ENCODE data around the gene LACTBL1.
"Not testable (repeated sequence)": the region's sequence is repeated elsewhere in the genome, so short reads cannot be mapped to it uniquely, and the experiment has no call there.

LACTBL1 gene

DNA sequence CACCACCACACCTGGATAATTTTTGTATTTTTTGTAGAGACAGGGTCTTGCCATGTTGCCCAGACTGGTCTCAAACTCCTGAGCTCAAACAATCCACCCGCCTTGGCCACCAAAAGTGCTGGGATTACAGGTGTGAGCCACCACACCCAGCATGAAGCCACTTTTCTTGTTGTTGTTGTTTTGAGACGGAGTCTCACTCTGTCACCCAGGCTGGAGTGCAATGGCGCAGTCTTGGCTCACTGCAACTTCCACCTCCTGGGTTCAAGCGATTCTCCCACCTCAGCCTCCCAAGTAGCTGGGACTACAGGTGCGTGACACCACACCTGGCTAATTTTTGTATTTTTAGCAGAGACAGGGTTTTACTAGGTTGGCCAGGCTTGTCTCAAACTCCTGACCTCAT lies 27.5 kb downstream of the LACTBL1 start:
- FAIRE-seq; DNase-seq (ENCODE audit: low spot score): not testable (repeated sequence)

DNA sequence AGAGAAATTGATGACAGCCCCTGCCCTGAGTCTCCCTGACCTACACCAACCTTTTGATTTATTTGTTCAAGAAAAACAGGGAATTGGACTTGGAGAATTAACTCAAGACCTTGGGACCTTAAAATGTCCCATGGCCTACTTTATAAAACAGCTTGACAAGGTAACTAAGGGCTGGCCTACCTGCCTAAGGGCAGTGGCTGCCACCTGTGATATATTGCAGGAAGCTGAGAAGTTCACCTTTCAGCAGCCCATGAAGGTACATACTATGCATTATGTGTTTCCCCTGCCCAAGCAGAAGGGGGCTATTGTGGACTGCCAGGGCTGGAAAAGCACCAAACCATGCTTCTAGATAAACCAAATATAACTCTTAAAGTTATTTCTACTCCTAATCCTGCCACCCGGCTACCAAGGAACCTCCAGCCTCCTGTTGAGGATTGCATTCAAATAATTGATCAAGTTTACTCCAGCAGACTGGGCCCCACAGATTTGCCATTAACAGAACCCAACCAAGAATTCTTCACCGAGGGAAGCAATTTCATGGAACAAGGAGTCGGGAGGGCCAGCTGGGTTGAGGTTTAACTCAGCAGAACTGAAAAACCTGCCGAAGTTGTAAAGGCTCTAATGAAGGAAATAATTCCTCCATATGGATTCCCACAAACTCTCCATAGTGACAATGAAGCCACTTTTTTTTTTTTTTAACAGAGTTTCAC lies 28.2 kb downstream of the LACTBL1 start:
- FAIRE-seq (no peak), DNase-seq (ENCODE audit: low spot score) (no peak)

DNA sequence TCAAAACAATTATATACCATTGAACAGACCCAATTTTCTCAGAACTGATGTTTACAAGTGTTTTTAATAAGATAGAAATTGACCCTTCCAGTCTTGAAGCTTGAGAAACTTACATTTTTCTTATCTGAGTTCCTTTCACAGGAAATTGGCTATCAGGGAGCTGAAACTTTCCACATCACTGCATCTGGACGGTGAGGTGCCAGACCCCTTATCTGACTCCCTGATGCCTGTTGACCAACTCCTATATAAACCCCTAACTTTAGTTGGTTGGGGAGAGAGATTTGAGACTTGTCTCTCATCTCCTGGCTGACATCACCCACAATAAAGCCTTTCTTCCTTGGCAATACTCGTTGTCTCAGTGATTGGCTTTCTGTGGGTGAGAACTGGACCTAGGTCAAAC lies 31.4 kb downstream of the LACTBL1 start:
- FAIRE-seq (no peak), DNase-seq (ENCODE audit: low spot score) (no peak)

DNA sequence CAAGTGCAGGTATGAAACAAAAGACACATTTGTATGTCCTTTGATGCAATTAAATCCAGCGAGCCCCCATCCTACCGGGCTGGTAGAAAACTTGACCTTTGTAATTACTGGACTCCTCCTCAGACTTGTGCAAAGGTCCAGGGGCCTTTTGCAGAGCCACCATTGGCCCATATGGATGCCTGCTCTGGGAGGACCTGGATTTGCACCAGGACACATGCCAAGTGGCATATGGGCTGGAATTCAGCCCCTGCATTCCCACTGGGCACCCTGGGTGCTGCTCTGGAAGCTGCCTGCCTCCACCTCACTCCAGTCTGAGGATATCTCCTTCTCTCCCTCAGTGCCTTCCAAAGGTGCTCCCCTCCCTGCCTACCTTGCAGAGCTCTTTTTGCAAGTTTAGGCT lies 36.0 kb downstream of the LACTBL1 start:
- FAIRE-seq: no peak
- DNase-seq (ENCODE audit: low spot score): no peak

DNA sequence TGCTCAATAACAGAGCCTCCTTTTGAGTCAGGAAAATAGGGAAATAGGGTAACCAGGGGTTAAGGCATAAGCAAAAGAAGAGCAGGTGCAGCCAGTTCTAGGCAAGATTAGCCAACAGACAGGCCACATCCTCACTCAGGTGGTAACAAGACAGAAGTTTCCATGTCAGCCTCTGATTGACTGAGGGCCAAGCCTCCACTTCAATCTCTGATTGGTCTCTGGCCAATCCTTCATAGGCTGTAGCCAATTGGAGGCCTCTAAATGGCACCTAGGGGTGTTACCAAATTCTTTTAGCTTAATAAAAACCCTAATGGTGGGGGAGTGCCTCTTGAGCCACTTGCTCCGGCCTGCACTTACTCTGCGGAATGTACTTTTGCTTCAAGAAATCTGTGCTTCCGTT lies 37.2 kb downstream of the LACTBL1 start:
- DNase-seq (ENCODE audit: low spot score) (no peak), FAIRE-seq (no peak)

DNA sequence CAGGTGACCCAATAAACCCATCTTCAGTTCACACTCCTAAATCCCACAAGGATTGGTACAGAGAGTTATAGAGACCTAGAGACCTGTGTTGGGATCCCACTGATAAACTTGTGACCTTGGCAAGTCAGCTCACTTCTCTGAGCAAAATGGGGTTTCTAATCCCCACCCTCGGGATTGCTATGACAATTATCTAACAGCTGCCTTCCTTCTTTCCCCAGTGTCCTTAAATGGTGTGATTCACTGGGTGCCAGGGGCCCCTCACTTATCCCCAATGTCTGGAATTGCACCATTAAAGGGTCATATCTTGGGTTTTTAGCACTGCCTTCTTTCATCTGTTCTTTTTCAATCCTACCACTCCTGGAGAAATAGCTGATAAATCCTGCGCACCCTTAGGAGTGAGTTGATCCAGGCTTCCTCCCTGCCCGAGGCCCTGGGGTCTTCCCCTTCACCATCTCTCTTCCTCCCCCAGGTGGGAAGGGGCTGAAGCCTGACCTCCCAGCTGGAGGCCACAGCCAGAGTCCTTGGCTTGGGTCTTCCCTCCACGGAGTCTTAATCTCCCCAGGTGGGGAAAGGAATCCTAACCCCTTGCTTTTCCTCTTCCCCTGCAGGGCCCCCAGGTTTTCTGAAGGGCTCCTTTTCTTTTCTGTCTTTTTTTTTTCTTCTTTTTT lies 39.7 kb downstream of the LACTBL1 start:
- no peak for FAIRE-seq
- no peak for DNase-seq (ENCODE audit: low spot score)

DNA sequence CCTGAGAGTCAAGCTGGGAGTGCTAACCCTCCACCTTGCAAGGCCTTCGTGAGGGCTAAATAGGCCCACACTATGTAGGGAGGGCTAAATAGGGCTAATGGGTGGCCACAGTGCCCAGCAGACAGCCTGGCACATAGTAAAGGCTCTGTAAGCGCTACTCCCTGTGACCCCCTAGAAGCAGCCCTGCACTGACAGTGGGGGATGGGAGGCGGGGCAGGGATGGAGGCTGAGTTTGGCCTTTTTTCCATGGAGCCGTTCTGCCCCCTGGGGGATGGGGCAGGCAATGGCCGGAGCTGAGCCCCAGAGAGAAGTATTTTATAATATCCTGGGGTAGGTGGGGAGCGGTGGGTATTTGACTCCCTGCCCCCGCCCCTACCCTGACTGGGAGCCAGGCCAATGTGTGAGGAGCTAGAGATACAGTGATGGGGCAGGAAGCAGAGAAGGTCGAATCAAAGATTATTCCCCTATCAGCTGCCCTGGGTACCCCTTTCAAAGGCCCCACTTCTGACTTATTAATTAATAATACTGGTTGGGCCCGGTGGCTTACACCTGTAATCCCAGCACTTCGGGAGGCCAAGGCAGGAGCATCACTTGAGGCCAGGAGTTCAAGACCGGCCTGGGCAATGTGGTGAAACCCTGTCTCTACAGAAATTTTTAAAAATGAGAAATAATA lies 42.3 kb downstream of the LACTBL1 start:
- DNase-seq (ENCODE audit: low spot score) (peak; percentile 49), FAIRE-seq (no peak)

DNA sequence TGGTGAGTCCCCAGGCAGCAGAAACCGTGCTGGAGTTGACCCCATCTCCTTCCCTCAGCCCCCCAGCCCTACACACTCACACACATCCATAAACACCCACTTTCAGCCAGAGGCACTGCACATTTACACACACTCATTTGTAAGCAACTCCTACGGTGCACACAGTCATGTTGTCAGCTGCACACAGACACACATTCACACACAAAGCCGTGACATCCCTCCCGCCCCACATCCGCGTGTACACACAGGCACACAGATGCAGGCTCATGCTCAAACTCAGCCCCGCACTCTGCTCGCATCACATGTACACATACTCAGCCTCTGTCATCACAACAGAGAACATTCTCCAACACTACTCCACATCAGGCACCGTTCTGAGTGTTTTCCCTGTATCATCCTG lies 47.6 kb downstream of the LACTBL1 start:
- FAIRE-seq: peak; percentile 23
- no peak for DNase-seq (ENCODE audit: low spot score)

DNA sequence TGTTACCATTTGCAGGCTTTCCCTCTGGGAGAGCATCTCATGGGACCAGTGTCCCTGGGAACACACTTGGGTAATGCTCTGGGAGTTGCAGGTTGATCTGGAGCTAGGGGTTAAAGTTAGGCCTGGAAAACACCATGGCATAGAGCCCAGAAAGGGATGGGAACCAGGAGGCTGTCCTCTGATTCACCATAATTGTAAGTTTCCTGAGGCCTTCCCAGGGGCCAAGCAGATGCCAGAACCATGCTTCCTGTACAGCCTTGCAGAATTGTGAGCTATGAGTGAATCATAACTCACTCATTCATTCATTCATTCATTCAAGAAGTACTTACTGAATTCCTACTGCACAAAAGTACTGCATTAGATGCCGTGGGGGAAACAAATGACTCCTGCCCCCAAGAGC lies 50.0 kb downstream of the LACTBL1 start:
- FAIRE-seq (no peak), DNase-seq (ENCODE audit: low spot score) (no peak)

DNA sequence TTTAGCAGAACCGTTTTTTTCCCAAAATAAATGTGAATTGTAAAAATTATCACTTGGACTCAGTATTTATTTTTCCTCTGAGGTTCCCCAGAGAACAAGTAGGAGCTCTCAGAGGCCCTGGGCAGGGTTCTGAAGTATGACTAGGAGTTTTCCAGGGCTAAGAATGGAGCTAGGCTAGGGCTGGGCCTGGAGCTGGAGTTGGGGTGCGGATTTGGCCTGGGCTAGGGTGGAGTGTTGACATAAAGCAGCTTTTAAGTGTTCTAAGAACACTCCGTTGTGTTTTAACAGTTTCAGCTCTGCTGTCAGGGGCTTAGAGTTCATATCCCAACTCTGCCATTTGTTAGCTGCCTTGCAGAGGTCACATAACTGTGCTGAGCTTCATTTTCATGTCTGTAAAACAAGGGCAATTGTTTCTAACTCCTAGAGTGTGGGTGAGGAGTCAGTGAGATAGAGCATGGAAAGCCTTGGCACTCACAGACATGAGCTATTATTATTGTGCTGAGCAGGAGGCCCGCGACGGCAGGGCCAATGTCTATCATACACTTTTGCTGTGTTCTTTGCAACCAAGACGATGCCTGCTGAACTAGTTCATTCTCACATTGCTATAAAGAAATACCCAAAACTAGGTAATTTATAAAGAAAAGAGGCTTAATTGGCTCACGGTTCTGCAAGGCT lies 51.1 kb downstream of the LACTBL1 start:
- no peak for DNase-seq (ENCODE audit: low spot score)
- no peak for FAIRE-seq

DNA sequence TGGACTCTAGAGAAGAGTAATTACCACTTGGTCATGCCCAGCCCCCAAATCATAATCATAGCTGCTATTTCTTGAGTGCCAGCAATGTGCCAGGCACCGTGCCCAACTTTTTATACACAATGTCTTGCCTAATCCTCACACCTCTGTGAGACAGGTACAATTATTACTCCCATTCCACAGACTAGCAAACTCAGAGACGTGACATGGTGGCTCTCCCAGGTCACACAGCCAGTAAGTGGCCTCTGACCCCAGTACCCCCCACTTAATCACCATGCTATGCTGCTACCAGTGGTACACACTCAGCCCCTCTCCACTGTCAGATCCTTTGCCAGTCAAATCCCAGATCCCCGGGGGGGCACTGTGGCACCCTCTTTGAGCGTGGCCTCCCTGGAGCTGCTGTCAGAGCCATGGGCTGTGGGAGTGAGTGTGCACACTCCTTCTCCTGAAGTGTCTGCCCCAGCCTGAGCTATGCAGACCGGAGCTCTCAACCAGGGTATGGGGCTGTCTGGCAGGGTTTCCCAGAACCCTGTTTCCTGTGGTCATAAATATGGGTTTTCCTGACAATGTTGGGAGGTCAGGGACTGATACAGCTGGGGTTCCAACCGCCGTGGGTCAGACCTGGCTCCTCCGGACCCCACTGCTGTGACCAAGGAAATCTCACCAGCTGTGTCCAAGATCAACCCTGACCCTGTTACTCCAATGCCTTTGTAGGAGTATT lies 51.8 kb downstream of the LACTBL1 start:
- DNase-seq (ENCODE audit: low spot score) (no peak), FAIRE-seq (no peak)

DNA sequence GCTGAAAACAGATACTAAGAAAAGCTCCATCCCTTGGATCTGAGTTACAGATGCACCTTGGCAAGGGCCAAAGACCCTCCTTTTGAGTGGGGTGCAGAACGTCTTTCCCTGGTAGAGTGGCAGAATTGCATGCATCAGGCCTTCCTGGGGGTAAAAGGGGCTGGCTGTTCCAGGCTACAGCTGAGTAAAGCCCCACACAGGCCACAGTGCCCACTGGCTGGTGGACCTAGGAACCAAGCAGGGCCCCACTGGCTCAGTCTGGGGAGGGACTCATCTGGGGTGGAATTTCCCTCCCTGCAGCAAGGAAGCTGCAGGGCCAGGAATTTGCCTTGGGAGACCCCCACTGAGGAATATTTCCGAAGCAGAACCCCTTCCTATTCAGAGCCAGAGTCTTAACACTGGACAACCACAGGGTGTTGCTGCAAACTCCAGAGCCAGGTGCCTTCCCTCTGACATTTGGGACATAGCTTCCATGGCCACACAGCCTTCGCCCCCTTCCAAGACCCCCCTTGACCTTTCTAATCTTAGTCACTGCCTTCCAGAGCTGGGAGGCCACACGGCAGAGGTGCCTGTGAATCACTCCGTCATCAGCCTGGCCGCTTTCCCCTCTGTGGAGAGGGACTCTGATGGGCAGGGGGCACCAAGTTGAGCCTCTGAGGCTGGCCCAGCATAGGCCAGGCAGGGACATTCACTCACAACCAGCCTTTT lies 52.5 kb downstream of the LACTBL1 start:
- DNase-seq (ENCODE audit: low spot score) (no peak), FAIRE-seq (no peak)

DNA sequence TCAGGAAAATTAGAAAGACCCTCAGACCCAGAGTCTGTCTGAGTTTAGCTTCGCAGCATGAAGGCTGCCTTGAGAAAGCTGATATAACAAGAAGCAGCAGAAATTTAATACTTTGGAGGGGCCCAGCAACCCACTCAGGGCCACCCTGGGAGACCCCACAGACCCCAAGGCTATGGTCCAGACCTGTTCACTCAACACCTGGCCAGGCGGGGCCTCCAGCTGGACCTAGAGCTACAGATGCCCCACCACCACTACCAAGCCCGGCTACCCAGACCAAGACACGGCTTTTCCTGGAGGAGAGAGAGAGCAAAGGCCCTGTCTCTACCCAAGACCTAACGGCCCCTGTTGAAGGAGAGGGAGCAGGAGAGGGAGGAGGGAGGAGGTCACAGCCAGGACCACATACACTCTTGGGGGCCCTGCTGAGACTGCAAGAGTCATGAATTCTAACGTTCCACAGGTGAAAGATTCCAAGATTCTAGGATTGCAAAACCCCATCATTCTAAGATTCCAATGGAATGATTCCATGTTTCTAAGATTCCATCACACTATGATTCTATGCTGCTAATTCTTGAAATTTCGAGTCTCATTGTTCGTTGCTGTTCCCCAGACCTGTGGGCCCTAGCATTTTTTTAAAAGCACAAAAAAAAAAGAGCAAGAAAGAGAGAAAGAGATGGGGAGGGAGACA lies 53.2 kb downstream of the LACTBL1 start:
- FAIRE-seq (no peak), DNase-seq (ENCODE audit: low spot score) (no peak)

DNA sequence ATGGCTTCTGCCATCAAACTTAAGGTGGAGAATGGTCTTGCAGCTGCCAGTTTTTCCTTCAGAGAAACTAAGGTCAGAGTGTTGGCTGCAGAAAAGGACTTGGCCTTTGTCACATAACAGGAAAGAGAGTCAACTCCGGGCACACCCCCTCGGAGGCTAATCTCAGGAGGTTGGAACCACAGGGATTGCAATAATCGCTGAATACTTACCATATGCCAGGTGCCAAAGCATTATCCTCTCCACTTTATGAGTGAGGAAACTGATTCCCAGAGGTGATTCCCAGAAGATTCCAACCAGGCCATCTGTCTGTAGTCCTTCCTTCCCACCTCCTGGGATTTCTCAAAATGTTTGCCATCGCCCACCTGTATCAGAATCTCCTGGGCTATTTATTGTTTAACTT lies 54.0 kb downstream of the LACTBL1 start:
- FAIRE-seq (no peak), DNase-seq (ENCODE audit: low spot score) (no peak)

DNA sequence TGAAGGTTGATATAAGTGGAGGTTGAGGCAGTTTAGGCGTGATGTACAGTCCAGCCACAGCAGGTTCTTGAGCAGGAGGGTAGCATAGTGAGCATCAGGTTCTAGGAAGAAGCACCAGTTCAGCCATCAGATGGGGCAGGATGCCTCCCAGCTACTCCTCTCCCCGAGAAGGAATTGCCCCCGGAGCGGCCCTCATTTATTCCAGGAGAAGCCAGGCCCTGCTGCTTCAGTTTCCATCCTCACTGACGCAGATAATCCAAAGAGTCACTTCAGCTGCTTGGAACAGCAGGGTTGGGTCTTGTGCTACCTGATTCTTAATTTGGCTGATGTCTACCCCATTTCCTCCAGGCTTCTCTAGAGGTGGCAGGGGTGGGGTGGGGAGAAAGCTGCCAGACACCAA lies 54.7 kb downstream of the LACTBL1 start:
- no peak for FAIRE-seq
- no peak for DNase-seq (ENCODE audit: low spot score)

DNA sequence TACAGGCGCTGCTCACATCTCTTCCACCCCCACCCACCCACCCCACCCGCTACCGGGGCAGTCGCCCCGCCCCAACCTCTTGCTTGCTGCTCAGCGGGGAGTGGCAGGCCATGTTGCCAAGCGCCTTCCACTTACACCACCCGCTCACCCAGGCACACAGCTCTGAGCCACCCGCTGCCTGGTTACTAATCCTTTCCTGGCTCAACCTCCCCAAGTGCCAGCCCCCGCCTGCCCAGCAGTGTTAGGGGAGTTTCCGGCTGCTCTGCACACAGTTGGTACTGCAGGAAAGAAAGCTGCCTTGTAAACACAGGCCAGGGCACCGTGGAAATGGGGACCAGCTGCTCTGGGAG lies 56.2 kb downstream of the LACTBL1 start:
- FAIRE-seq (no peak), DNase-seq (ENCODE audit: low spot score) (no peak)

DNA sequence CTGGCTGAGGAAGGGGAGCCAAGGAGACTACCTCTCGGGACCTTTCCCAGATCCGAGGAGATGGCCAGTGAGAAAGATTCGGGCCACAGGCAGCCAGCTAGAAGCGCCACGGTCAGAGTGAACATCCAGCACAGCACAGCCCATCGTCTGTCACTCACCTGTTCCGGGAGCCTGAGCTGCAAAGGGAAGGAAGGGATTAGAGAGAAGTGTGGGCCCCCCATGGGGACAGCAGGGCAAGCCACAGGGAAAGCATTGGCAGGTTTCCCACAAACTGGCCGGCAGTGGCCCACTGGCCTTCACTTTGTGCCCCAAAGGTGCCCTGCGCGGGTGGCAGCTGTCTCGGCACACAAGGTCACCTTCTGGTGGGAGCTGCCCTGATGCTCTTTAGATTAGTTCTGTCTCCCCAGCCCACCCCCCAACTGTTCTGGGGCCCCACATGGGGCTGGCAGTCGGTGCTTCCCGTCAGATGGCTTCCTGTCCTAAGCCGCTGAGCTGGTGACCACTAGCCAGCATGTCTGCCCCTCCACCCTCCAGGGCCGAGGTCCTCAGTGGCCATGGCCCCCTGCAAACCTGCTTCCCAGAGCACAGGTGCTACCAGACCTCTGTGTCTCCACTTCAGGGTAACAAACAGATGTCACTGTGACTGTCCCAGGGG lies 56.7 kb downstream of the LACTBL1 start:
- FAIRE-seq: no peak
- DNase-seq (ENCODE audit: low spot score): no peak

DNA sequence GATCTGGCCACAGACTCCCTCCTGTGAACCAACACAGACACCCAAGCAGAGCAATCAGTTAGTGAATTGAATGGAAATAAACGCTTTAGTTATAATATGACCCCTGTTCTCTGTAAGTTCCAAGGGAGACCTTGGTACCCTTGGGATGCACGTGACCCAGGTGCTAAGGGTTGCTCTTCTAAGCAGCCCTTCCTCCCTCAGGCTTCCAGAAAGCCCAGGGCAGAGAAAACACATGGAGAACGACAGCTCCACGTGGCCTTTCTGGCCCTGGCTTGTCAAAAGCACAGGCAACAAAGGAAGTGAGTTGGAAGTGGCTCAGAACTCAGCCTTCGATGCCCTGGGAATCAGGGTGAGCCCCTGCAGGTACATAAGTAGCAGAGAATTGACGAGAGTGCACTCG lies 57.4 kb downstream of the LACTBL1 start:
- FAIRE-seq (no peak), DNase-seq (ENCODE audit: low spot score) (no peak)

DNA sequence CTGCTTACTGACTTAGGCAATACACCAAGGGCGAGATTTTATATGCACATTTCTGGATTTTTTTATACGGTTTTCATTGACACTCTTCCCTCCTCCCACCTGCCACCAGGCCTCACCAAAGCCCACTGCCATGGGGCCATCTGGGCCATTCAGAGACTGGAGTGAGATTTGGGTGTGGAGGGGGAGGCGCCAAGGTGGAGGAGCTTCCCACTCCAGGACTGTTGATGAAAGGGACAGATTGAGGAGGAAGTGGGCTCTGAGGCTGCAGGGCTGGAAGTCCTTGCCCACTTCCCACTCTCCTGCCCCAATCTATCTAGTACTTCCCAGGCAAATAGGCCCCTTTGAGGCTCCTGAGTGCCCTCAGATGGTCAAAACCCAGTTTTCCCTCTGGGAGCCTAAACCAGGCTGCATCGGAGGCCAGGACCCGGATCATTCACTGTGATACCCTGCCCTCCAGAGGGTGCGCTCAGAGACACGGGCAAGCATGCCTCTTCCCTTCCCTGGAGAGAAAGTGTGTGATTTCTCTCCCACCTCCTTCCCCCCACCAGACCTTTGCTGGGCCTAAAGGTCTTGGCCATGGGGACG lies 57.9 kb downstream of the LACTBL1 start:
- FAIRE-seq: no peak
- DNase-seq (ENCODE audit: low spot score): no peak

DNA sequence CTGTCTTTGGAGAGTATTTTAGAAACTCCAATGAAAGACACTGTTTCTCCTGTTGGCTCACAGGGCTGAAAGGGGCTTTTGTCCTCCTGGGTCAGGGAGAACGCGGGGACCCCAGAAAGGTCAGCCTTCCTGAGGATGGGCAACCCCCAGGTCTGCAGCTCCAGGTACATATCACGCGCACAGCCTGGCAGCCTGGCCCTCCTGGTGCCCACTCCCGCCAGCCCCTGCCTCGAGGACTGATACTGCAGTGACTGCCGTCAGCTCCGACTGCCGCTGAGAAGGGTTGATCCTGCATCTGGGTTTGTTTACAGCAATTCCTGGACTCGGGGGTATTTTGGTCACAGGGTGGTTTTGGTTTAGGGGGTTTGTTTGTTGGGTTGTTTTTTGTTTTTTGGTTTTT lies 58.5 kb downstream of the LACTBL1 start:
- no peak for DNase-seq (ENCODE audit: low spot score)
- FAIRE-seq: no peak
